PC-3 (cell line): ENCODE data around the gene CYTH3. TPM values are rescaled to one million over a fixed set of nuclear protein-coding genes. Genes with fewer than 3 reads are reported as not detected.
A peak's percentile ranks its signal among the peaks of the same experiment; 100 is the strongest.

Experiments
- ATAC-seq: fragments of 200-7000 bp; cut with Tn5 transposase; 2 replicates; pipeline ENCODE4 v1.9.1; 2020; ENCODE audit warnings: mild to moderate bottlenecking, moderate library complexity
- BruUV-seq: library from RNA; stranded (reverse); fragments of 400-500 nt; replicated peaks from 2 replicates; lab custom pipeline; 2021; lab: Mats Ljungman, UMichigan
- CTCF ChIA-PET: fragments of 300-600 bp; sonication (Branson Sonifier 250); formaldehyde crosslinking; loops from one replicate; lab custom pipeline; 2022; ENCODE audit warnings: antibody characterized with exemption; lab: Charles Lee
- POLR2A ChIA-PET: fragments of 300-600 bp; sonication (Branson Sonifier 250); formaldehyde crosslinking; loops from one replicate; lab custom pipeline; 2022; ENCODE audit warnings: antibody characterized with exemption; ENCODE audit not compliant: unreplicated experiment; lab: Charles Lee
- DNase-seq: peaks from one replicate; pipeline ENCODE4 v3.0.0-alpha.2; 2015
- H2AFZ ChIP-seq: fragments of 300-600 bp; sonication (generic); 2 replicates; pipeline ENCODE4 v1.6.0; 2016; ENCODE audit warnings: antibody characterized with exemption, low read length
- H3F3A ChIP-seq: fragments of 300-600 bp; sonication (generic); one replicate; pipeline ENCODE4 v1.6.0; 2017; ENCODE audit warnings: antibody characterized with exemption, low read length, control low read depth, mild to moderate bottlenecking; ENCODE audit not compliant: unreplicated experiment
- H3K27ac ChIP-seq: fragments of 300-600 bp; sonication (generic); 2 replicates; pipeline ENCODE4 v1.5.1; 2016; ENCODE audit warnings: mild to moderate bottlenecking, low read length
- H3K27me3 ChIP-seq: fragments of 300-600 bp; sonication (generic); 2 replicates; pipeline ENCODE4 v1.6.1; 2016; ENCODE audit warnings: low read length, mixed read lengths
- H3K36me3 ChIP-seq: fragments of 300-600 bp; sonication (generic); 2 replicates; pipeline ENCODE4 v1.6.1; 2016; ENCODE audit warnings: low read depth, mixed run types, low read length, mixed read lengths
- H3K4me1 ChIP-seq: fragments of 300-600 bp; sonication (generic); 2 replicates; pipeline ENCODE4 v1.5.1; 2016; ENCODE audit warnings: low read length; ENCODE audit not compliant: insufficient read depth
- H3K4me2 ChIP-seq: fragments of 300-600 bp; sonication (generic); 2 replicates; pipeline ENCODE4 v1.6.0; 2016; ENCODE audit warnings: low read length
- H3K4me3 ChIP-seq: fragments of 300-600 bp; sonication (generic); 2 replicates; pipeline ENCODE4 v1.5.1; 2016; ENCODE audit warnings: mild to moderate bottlenecking, low read length, mixed read lengths
- H3K79me2 ChIP-seq: fragments of 300-600 bp; sonication (generic); 2 replicates; pipeline ENCODE4 v1.6.1; 2017; ENCODE audit warnings: low read length, mixed read lengths
- H3K9ac ChIP-seq: fragments of 300-600 bp; sonication (generic); 2 replicates; pipeline ENCODE4 v1.6.0; 2016; ENCODE audit warnings: mild to moderate bottlenecking, low read length
- H3K9me2 ChIP-seq: fragments of 300-600 bp; sonication (generic); replicated peaks from 2 replicates; pipeline ENCODE4 v1.6.1; 2016; ENCODE audit warnings: mixed run types, low read length, mixed read lengths
- H3K9me3 ChIP-seq: fragments of 300-600 bp; sonication (generic); 2 replicates; pipeline ENCODE4 v1.6.1; 2016; ENCODE audit warnings: low read length, mixed read lengths
- H4K20me1 ChIP-seq: fragments of 300-600 bp; sonication (generic); 2 replicates; pipeline ENCODE4 v1.6.1; 2016; ENCODE audit warnings: low read length, mixed read lengths
- EZH2 ChIP-seq: fragments of 300-600 bp; sonication (generic); IDR thresholded peaks from one replicate; pipeline ENCODE4 v1.6.1; 2017; ENCODE audit warnings: antibody characterized with exemption, mild to moderate bottlenecking, low read length; ENCODE audit not compliant: unreplicated experiment
- EZH2phosphoT487 ChIP-seq: fragments of 300-600 bp; sonication (generic); IDR thresholded peaks from 2 replicates; pipeline ENCODE4 v1.6.1; 2018; ENCODE audit warnings: mild to moderate bottlenecking, antibody characterized with exemption, low read length, borderline replicate concordance
- intact Hi-C: fragments of 100-400 bp; cut with micrococcal nuclease; formaldehyde crosslinking; loops from 2 replicates; pipeline ENCODE4 v1.9.0; 2023
- total RNA-seq: library from RNA; depleted of rRNA; stranded (reverse); fragments of >200 nt; gene quantifications from 2 replicates; pipeline ENCODE4 v1.2.3, GENCODE V29; 2014
- TF ChIP-seq, protein P1 (sequence below): fragments of 300-600 bp; sonication (generic); conservative IDR thresholded peaks from 2 replicates; pipeline ENCODE4 v1.5.1; 2017; ENCODE audit warnings: antibody characterized with exemption, low read depth, mild to moderate bottlenecking, low read length

CYTH3 gene
- total RNA-seq, 1 experiment from 2014 or later, result 23.1 TPM

DNA sequence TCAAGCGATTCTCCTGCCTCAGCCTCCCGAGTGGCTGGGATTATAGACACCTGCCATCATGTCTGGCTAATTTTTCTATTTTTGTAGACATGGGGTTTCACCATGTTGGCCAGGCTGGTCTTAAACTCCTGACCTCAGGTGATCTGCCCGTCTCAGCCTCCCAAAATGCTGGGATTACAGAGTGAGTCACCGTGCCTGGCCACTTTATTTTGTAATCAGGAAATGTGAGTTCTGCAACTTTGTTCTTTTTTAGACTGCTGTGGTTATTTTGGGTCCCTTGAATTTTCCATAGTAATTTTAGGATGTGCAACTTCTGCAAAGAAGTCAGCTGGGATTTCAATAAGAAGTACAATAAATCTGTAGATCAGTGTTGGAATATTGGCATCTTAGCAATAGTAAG lies 96.8 kb downstream of the CYTH3 start:
- H4K20me1 ChIP-seq, result no peaks in the 10 kb centered on the region
- no peaks in the 10 kb centered on the region for H3K9me2 ChIP-seq
- peak overlapping the region; percentile 14; the same call in 1 of the 2 replicates for H3K4me2 ChIP-seq
- H3K4me3 ChIP-seq, result no peak overlapping the region
- no TSS peak for BruUV-seq
- intact Hi-C loops, result no loop called here
- TF ChIP-seq, protein P1, sequence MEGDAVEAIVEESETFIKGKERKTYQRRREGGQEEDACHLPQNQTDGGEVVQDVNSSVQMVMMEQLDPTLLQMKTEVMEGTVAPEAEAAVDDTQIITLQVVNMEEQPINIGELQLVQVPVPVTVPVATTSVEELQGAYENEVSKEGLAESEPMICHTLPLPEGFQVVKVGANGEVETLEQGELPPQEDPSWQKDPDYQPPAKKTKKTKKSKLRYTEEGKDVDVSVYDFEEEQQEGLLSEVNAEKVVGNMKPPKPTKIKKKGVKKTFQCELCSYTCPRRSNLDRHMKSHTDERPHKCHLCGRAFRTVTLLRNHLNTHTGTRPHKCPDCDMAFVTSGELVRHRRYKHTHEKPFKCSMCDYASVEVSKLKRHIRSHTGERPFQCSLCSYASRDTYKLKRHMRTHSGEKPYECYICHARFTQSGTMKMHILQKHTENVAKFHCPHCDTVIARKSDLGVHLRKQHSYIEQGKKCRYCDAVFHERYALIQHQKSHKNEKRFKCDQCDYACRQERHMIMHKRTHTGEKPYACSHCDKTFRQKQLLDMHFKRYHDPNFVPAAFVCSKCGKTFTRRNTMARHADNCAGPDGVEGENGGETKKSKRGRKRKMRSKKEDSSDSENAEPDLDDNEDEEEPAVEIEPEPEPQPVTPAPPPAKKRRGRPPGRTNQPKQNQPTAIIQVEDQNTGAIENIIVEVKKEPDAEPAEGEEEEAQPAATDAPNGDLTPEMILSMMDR, result no peak
- no peak for TF ChIP-seq EZH2phosphoT487
- TF ChIP-seq EZH2, result no peak
- POLR2A ChIA-PET, result interaction anchor here (0.7 kb wide), 1 partner anchor 75 kb away, joined by 3 read pairs; no protein-coding TSS in a partner anchor
- H3K4me1 ChIP-seq, result peaks cover 19% of the 10 kb centered on the region
- no peak overlapping the region for H3K27ac ChIP-seq
- DNase-seq, result peak; percentile 71
- no peaks in the 10 kb centered on the region for H3K9me3 ChIP-seq
- H3K36me3 ChIP-seq, result peaks cover 20% of the 10 kb centered on the region
- H3K79me2 ChIP-seq, result no peaks in the 10 kb centered on the region
- ATAC-seq, result peak; percentile 55; the same call in 1 of the 2 replicates
- no peak overlapping the region for H2AFZ ChIP-seq
- H3K27me3 ChIP-seq, result no peaks in the 10 kb centered on the region
- CTCF ChIA-PET, result no interaction called here
- H3K9ac ChIP-seq, result no peak overlapping the region
- H3F3A ChIP-seq, result no peaks in the 10 kb centered on the region

DNA sequence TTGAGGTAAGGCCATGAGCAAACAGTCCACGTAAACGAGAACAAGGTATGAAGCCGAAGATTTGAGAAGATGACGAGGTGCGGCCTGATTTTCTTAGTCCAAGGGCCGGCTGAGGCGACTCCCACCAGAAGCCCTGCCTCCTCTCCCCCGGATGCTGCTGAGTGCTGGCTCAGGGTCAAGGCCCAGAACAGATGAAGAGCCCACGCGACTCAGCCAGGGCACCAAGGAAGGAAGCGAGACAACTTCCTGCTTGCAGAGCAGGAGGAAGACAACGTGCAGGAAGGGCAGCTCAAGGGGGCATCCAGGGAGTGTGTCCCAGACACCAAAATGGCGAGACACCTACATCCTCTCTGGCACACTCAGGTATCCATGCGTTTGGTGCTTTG lies 99.5 kb downstream of the CYTH3 start:
- Histone ChIP-seq H3K9ac (no peak overlapping the region), H3K4me3 (no peak overlapping the region), H3K79me2 (no peaks in the 10 kb centered on the region), H3K4me2 (no peak overlapping the region), H3F3A (no peaks in the 10 kb centered on the region), H3K9me3 (no peaks in the 10 kb centered on the region), H3K27me3 (no peaks in the 10 kb centered on the region), H3K4me1 (peaks cover 19% of the 10 kb centered on the region), H2AFZ (no peak overlapping the region), H3K36me3 (peaks cover 20% of the 10 kb centered on the region), H3K27ac (no peak overlapping the region), H4K20me1 (no peaks in the 10 kb centered on the region), H3K9me2 (no peaks in the 10 kb centered on the region)
- TF ChIP-seq EZH2 (no peak), EZH2phosphoT487 (no peak)
- TF ChIP-seq, protein P1, result no peak
- POLR2A ChIA-PET, result no interaction called here
- BruUV-seq, result no TSS peak
- CTCF ChIA-PET, result no interaction called here
- no peak for ATAC-seq
- intact Hi-C loops, result no loop called here
- no peak for DNase-seq

DNA sequence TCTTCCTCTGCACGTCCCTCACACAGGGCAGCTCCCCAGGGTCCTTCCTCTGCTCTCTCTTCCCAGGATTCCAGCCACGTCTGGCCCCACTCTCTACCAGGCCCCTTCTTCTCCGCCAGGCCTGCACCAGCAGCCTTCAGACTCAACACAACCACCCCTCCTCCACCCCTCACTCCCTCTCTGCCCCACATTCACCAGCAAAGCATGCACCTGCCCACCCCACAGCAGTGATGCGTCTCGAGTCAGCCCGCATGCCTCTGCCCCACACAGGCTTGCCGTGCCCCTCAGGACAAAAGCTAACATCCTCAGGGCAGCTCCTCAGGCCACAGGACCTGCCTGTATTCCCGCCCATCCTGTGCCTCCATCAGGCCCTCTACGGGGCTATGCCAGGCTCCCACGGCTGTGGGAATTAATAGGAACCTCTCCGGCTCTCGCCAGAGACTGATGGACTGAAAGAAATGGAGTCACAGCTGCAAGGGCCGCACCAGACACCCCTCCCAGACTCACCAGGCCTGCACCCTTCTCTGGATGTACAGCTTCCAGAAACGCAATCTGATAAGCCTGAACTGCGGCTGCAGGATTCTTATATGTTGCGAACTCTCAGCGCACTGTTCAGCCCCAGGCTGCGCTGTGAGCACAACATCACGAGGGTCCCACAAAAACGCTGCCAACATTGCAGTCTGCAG lies 100.1 kb downstream of the CYTH3 start:
- H3K4me1 ChIP-seq, result peaks cover 19% of the 10 kb centered on the region
- no peaks in the 10 kb centered on the region for H3K79me2 ChIP-seq
- H3K36me3 ChIP-seq, result peaks cover 16% of the 10 kb centered on the region
- no peaks in the 10 kb centered on the region for H3F3A ChIP-seq
- no peak overlapping the region for H2AFZ ChIP-seq
- no peaks in the 10 kb centered on the region for H3K9me3 ChIP-seq
- TF ChIP-seq, protein P1, result no peak
- TF ChIP-seq EZH2 (no peak), EZH2phosphoT487 (no peak)
- CTCF ChIA-PET, result no interaction called here
- H3K9me2 ChIP-seq, result no peaks in the 10 kb centered on the region
- no TSS peak for BruUV-seq
- ATAC-seq, result peak; percentile 50; the same call in 1 of the 2 replicates
- peak; percentile 39 for DNase-seq
- intact Hi-C loops, result no loop called here
- no peak overlapping the region for H3K4me3 ChIP-seq
- H3K9ac ChIP-seq, result no peak overlapping the region
- no peak overlapping the region for H3K27ac ChIP-seq
- H4K20me1 ChIP-seq, result no peaks in the 10 kb centered on the region
- POLR2A ChIA-PET, result no interaction called here
- no peaks in the 10 kb centered on the region for H3K27me3 ChIP-seq
- H3K4me2 ChIP-seq, result no peak overlapping the region
